ENCODE results near the gene OGDHL.
"Not testable (repeated sequence)": the region's sequence is repeated elsewhere in the genome, so short reads cannot be mapped to it uniquely, and the experiment has no call there.

The OGDHL gene

DNA sequence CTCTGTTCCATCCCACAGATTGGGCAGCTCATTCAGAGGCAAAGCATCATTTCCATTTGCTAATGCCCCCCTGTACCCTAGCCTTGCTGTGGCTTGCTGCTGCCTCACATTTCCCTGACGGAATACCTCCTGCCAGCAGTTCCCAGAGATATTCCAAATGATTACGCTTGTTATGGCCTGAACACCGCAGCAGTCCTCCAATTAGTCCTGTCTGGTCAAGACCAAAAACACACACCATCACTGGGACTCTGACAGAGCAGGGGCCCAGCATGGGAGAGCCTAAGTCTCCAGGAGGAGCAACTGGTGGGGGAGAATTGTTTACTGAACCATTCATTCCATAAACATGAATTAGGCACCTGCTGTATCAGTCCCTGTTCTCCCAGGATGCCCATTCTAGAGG is 6.1 kb downstream of the OGDHL start:
- DNase-seq = no peak

DNA sequence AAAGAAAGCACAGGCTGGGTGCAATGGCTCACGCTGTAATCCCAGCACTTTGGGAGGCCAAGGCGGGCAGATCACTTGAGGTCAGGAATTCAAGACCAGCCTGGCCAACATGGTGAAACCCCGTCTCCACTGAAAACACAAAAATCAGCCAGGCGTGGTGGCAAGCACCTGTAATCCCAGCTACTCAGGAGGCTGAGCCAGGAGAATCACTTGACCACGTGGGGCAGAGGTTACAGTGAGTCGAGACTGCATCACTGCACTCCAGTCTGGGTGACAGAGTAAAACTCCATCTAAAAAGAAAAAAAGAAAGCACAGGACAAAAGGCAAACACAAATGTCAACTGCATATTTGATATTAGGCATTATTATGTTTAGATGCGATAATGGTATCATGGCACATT is 7.2 kb downstream of the OGDHL start:
- not testable (repeated sequence) for DNase-seq

DNA sequence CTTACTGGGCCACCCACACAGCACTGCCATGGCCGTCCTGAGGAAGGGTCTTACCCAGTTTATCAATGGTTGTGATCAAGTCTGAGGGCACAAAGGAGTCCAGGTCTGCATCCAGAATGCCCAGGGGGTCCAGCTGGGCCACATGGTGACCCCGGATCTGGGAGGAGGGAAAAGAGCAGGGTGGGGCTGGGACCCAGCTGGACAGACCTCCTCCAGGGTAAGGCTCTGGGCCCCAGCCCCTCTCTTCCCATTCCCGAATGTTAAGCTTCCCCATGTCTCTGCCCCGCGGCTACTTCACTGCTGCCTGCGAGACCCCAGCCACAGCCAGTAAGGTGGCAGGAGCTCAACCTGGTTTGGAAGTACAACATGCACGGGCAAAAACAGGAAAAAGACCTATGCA is 9.5 kb downstream of the OGDHL start:
- no peak for DNase-seq

DNA sequence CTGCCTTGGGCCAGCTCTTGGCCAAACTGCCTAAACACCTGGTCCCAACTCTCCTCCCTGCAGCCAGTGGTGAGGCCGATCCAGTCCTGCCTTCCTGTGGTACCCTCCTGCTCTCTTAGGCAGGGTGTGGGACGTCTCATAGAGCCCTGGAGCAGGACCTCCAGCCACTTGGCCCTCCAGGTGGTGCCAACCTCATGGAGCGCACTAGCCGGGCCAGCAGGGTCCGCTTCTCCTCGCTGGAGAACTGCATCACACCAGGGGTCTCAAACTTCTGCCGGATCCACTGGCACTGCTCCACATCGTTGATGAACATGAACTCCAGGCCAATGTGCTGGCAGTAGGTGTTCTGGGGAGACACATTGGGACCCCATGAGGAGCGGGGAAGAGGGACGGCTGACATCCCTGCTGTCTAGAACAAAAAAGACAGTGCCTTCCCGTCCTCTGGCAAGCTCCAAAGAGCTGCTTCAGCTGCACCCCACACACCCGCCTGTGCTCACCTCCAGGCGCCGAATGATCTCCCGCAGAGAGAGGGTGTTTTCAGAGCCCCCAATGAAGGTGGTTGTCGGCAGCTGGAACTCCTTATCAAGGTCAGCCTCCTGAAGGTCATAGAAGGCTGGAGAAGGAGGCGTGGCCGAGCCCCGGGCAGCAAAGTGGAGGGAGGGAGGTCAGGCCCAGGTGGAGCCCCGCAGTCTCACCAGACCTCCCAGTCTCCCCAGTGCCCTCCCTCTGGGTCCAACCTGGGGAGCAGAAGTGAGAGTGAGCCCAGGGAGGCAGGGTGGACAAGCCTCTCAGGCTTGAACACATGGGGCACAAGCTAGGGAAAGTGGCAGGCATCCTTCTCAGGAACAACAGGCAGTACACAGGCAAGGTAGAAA is 10.2 kb downstream of the OGDHL start:
- no peak for DNase-seq

GRCh38 chr10:49751216-49751615 is 10.9 kb downstream of the OGDHL start:
- no peak for DNase-seq

DNA sequence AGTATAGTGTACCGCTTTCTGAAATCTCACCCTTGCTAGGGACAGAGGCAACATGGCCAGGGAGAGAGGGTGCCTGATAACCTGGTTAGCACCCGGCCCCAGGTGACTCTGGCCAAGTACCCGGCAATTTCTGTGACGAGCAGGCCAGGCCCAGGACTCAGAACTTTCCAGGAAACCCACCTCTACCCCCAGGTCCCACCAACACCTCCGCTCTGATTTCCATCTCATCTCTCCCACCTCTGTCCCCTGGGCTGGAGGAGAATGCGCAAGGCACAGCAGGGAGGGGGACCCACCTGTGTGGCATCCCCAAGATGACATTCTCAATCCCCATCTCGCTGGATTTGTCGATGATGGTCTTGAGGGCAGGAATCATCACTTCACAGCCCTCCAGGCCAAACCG is 11.6 kb downstream of the OGDHL start:
- no peak for DNase-seq

- no peak for DNase-seq
Observed at GRCh38 chr10:49749556-49750491, 12.3 kb downstream of the OGDHL start.

- DNase-seq = no peak
Observed at GRCh38 chr10:49749144-49749543, 13.0 kb downstream of the OGDHL start.

GRCh38 chr10:49748006-49748405 is 14.1 kb downstream of the OGDHL start:
- DNase-seq = no peak

DNA sequence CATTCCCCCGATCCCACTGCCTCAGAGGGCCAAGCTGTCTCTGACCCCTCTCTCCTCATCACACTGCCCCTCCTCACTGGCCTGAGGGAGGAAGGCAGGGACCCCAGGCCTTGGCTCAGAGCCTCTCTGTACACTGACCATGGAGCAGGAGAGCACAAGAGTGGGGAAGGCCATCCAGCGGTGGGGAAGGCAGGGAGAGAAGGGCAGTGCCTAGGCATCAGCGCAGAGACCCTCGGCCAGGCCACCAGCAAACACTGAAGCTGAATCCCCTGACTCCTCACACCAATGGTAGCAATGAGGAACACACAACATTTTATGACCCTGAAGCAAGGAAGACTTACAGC is 14.8 kb downstream of the OGDHL start:
- DNase-seq = no peak

DNA sequence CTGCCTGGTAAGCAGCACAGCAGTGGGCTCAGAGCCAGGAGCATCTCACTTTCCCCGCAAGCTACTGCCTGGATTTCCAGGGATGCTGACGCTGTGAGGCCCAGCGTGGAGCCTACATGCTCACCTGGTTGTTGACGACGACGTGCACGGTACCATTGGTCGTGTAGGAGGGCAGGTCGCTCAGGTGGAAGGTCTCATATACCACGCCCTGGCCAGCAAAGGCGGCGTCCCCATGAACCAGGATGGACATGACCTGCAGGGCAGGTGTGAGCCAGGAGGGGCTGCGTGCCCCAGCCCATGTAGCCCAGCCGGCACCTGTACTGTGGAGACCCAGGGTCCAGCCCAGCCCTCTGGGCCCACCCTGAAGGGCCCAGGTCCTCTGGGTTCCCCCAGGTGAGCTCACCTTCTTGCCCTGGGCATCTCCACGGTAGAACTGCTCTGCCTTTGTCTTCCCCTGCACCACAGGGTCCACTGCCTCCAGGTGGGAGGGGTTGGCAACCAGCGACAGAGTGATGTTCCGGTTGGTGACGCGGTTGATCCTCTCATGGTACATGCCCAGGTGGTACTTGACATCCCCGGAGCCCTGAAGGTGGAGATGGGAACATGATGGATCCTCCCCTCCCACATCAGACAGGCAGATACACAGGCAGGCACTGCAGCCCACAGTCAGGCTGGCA is 15.4 kb downstream of the OGDHL start:
- no peak for DNase-seq

GRCh38 chr10:49745756-49746155 is 16.4 kb downstream of the OGDHL start:
- DNase-seq = no peak

DNA sequence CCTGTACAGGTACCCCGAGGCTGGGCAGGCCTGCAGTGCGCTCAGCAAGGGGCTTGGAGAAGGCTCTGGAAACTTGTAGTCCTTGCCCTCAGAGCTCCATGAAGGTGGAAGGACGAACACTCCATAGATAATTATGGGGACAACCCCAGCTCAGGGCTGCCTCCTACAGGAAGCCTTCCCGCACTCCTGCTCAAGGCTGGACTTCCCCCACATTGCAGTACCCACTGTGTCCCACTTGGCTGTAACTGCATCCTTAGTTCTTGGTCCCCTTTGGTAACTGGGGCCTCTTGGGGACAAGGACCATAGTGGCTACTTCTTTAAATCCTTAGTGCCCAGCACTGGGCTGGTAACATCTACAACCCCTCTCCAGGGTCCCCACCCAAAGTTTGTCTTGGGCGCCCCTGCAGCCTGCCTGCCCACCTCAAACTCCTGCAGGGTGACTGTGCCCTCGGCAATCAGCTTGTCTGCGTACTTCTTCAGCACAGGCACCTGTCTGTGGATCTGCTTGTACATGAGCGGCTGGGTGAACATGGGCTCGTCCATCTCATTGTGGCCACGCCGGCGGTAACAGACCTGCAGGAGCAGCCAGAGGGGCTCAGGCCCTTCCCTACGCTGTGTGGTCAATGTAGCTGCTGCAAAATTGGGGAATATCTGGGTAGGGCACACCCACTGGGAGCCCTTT is 17.1 kb downstream of the OGDHL start:
- no peak for DNase-seq

DNA sequence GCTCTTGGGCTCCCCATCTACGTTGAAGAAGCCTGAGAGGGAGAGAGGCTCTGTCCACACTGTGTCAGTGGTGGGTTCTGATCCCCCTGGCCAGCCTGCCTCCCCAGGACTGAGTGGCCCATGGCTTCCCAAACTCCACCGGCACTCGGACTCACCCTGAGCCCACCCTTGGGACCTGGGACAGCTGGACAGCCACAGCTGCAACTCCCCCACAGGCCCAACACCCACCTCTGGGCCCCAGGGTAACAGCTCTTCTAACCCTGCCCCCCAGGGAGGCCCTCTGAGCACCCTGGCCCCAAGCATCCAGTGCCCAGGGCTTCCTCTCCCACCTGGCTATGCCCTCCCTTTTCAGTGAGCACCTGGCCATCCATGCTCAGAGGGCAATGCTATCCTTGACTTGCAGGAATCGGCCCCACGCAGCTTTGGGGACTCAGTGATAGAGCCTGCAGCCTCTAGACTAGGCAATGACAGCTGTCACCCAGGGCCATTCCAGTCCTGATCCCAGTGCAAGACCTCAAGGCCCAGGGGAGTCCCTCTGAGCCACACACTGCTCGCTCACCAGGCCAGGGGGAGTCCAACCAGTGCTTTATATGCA is 17.9 kb downstream of the OGDHL start:
- no peak for DNase-seq

- no peak for DNase-seq
Observed at GRCh38 chr10:49743464-49744075, 18.6 kb downstream of the OGDHL start.

DNA sequence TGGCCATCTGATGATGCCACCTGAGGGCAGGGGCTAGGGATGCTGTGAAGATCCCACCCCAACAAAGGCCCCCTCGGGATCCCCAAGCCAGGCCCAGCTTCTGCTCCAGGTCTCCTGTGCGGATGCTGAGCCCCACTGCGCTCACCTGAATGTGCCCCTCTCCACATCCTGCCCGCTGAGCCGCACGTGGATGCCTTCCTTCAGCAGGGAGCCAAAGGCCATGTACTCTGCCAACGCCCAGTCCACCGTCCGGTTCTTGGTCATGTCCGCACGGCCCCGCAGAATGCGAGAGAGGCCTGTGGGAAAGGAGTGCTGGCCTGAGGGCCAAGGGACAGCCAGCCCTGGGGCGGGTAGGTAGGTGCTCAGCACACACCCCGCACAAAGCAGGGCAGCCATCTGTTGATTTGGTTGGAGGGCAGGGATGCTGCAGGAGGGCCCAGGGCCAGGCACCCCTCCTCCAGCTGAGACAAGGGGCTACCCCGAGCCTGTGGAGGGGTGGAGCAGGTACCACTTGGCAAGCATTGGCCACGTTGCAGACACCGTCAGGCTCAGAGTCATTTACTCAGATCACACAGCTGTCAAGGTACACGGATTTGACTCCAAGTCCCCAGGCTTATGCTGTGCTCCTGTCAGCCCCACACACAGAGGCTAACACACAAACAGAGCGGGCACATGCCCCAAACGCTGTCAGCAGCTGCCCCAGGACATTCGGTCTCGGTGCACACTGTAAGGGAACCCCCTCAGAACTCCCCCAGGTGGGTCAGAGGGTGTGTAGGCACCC is 19.2 kb downstream of the OGDHL start:
- no peak for DNase-seq

DNA sequence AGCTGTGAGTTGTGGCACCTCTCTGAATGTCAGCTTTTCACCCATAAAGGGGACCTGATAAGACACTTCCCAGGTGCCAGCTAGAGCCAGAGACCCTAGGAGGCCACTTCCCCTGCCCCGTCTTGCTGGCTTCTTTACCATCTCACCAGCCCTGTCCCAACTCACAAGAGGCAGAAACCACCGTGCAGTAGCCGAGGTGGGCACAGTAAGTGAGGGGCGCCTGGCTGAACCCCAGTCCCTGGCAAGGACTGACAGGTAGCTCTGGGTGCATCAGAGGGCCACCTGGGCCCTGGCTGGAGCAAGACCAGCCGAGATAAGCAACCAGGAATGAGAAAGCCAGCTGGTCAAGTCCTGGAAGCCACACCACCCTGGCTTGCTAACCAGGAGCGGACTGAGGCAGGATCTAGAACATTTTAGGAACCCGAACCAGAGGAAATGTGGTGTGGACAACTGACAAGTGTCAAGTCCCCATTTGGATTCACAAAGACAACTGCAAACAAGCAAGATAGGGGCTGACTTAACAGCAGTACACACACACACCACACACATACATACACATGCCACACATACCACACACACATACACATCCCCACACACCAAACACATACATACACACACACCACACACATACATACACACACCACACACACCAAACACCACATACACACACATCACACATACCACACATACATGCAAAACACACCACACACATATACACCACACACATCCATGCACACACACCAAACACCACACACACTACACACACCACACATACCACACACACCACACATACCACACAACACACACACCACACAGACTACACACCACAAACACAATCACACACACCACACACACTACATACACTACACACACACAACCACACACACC is 20.8 kb downstream of the OGDHL start:
- no peak for DNase-seq

GRCh38 chr10:49740346-49741107 is 21.6 kb downstream of the OGDHL start:
- DNase-seq = no peak

- no peak for DNase-seq
Observed at GRCh38 chr10:49739426-49739825, 22.7 kb downstream of the OGDHL start.

Data from NCI-H226 (cell line).